HEK293 (cell line): ENCODE data around the gene TNIK.
A peak's percentile ranks its signal among the peaks of the same experiment; 100 is the strongest.

Experiments
- CTCF ChIA-PET: fragments of 350-600 bp; formaldehyde crosslinking; extraction: SDS; loops from one replicate; lab custom pipeline; 2021; ENCODE audit warnings: antibody characterized with exemption; lab: Yijun Ruan, JAX
- POLR2A ChIA-PET: fragments of 300-600 bp; formaldehyde crosslinking; extraction: SDS; loops from one replicate; lab custom pipeline; 2020; ENCODE audit warnings: antibody characterized with exemption, inconsistent platforms; lab: Yijun Ruan, JAX
- H3K27ac ChIP-seq: fragments of 200-500 bp; sonication (Bioruptor generic); 2 replicates; pipeline ENCODE4 v1.5.1; 2014; ENCODE audit warnings: low read depth, low read length, control low read depth, inconsistent platforms; ENCODE audit errors: extremely low read depth
- H3K36me3 ChIP-seq, 2 experiments: fragments of 200-500 bp in 1 of 2; sonication (Bioruptor generic) in 1 of 2; 1 replicate in 1 of 2; 2 replicates in 1 of 2; pipeline ENCODE4 v1.5.1; 2014 to 2017; ENCODE audit warnings: inconsistent platforms in 2 of 2, low read length in 2 of 2; ENCODE audit not compliant: control insufficient read depth in 2 of 2, insufficient read depth in 1 of 2
- H3K4me1 ChIP-seq: fragments of 200-500 bp; sonication (Bioruptor generic); 2 replicates; pipeline ENCODE4 v1.5.1; 2014; ENCODE audit warnings: mild to moderate bottlenecking, low read length, inconsistent platforms; ENCODE audit not compliant: control insufficient read depth, insufficient read depth
- H3K4me3 ChIP-seq: 2 replicates; pipeline ENCODE4 v1.5.1; 2011; ENCODE audit warnings: low read depth, mild to moderate bottlenecking, control low read depth, low read length, moderate library complexity
- H3K9me3 ChIP-seq: fragments of 200-500 bp; sonication (Bioruptor generic); 2 replicates; pipeline ENCODE4 v1.5.1; 2014; ENCODE audit warnings: low read depth, low read length, inconsistent platforms; ENCODE audit not compliant: control insufficient read depth, insufficient read depth
- GLI2 ChIP-seq: fragments of 450-650 bp; formaldehyde crosslinking; IDR thresholded peaks from 2 replicates; pipeline ENCODE4; 2017; ENCODE audit warnings: missing biosample characterization, missing genetic modification characterization, low read depth, borderline replicate concordance
- HOXA7 ChIP-seq: sonication (generic); formaldehyde crosslinking; IDR thresholded peaks from 2 replicates; pipeline ENCODE4 v1.8.1; 2022; ENCODE audit warnings: missing genetic modification reagents, borderline replicate concordance
- KLF8 ChIP-seq: fragments of 450-650 bp; formaldehyde crosslinking; IDR thresholded peaks from 2 replicates; pipeline ENCODE4 v1.5.1; 2016; ENCODE audit warnings: missing biosample characterization, missing genetic modification characterization
- TRIM28 ChIP-seq: IDR thresholded peaks from 2 replicates; pipeline ENCODE4 v1.6.1; 2011; ENCODE audit warnings: low read length, control low read depth, borderline replicate concordance
- ZNF274 ChIP-seq, 2 experiments: fragments of 200-500 bp in 1 of 2; fragments of 450-650 bp in 1 of 2; sonication (Bioruptor generic) in 1 of 2; formaldehyde crosslinking in 1 of 2; IDR thresholded peaks; 2 replicates each; pipeline versions ENCODE4 v1.5.1 to v1.6.1; 2014 to 2016; ENCODE audit warnings: borderline replicate concordance in 1 of 2, inconsistent platforms in 1 of 2, low read length in 1 of 2, missing biosample characterization in 1 of 2, missing genetic modification characterization in 1 of 2
- ZNF645 ChIP-seq: fragments of 450-650 bp; formaldehyde crosslinking; IDR thresholded peaks from 2 replicates; pipeline ENCODE4; 2016; ENCODE audit warnings: missing biosample characterization, missing genetic modification characterization
- ZNF664 ChIP-seq: fragments of 450-650 bp; formaldehyde crosslinking; IDR thresholded peaks from 2 replicates; pipeline ENCODE4 v1.5.1; 2016; ENCODE audit warnings: missing biosample characterization, missing genetic modification characterization
- ZNF677 ChIP-seq: fragments of 450-650 bp; IDR thresholded peaks from 2 replicates; pipeline ENCODE4 v1.5.0; 2018; ENCODE audit warnings: missing biosample characterization, mild to moderate bottlenecking, missing genetic modification characterization, moderate library complexity
- ZXDB ChIP-seq: fragments of 450-650 bp; formaldehyde crosslinking; IDR thresholded peaks from 2 replicates; pipeline ENCODE4 v1.5.1; 2016; ENCODE audit warnings: missing biosample characterization, missing genetic modification characterization
- TF ChIP-seq, protein P1 (sequence below): fragments of 450-650 bp; formaldehyde crosslinking; IDR thresholded peaks from 2 replicates; pipeline ENCODE4 v1.5.1; 2016; ENCODE audit warnings: missing biosample characterization, missing genetic modification characterization, low read depth
- TF ChIP-seq, protein P2 (sequence below): fragments of 450-650 bp; formaldehyde crosslinking; IDR thresholded peaks from 2 replicates; pipeline ENCODE4 v1.5.1; 2017; ENCODE audit warnings: missing biosample characterization, missing genetic modification characterization
- TF ChIP-seq, protein P3 (sequence below): fragments of 450-650 bp; formaldehyde crosslinking; IDR thresholded peaks from 2 replicates; pipeline ENCODE4 v1.5.1; 2017; ENCODE audit warnings: missing biosample characterization, missing genetic modification characterization
- TF ChIP-seq, protein P4 (sequence below): fragments of 450-650 bp; formaldehyde crosslinking; IDR thresholded peaks from 2 replicates; pipeline ENCODE4 v1.5.1; 2016; ENCODE audit warnings: missing biosample characterization, missing genetic modification characterization

The TNIK gene

GRCh38 chr3:171504376-171504775 is 44.2 kb upstream of the TNIK start:
- Histone ChIP-seq H3K9me3 (no peaks in the 10 kb centered on the region), H3K4me1 (no peaks in the 10 kb centered on the region), H3K27ac (no peak overlapping the region), H3K36me3 (no peaks in the 10 kb centered on the region), H3K4me3 (no peak overlapping the region)
- CTCF ChIA-PET = no interaction called here
- POLR2A ChIA-PET = no interaction called here
- TF ChIP-seq, protein P1, sequence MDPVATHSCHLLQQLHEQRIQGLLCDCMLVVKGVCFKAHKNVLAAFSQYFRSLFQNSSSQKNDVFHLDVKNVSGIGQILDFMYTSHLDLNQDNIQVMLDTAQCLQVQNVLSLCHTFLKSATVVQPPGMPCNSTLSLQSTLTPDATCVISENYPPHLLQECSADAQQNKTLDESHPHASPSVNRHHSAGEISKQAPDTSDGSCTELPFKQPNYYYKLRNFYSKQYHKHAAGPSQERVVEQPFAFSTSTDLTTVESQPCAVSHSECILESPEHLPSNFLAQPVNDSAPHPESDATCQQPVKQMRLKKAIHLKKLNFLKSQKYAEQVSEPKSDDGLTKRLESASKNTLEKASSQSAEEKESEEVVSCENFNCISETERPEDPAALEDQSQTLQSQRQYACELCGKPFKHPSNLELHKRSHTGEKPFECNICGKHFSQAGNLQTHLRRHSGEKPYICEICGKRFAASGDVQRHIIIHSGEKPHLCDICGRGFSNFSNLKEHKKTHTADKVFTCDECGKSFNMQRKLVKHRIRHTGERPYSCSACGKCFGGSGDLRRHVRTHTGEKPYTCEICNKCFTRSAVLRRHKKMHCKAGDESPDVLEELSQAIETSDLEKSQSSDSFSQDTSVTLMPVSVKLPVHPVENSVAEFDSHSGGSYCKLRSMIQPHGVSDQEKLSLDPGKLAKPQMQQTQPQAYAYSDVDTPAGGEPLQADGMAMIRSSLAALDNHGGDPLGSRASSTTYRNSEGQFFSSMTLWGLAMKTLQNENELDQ (tag by site-specific recombination) = no peak

DNA sequence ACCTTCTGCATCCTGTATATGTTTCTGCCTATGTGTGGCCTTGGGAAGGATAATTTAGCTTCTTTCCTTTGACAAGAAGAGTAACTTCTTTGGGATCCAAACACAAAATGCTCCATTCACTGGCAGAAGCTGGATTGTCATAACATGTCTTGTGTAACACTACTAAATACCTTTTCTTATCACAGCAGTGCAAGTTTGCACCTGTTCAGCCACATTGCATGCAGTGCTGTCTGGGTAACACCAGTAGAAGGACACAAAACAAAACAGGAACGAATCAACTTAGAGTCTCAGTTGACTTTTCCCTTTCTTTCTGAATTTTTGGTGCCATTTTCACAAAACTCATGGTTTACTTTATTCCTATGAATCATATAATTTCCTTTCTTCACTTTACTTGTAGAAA is 43.6 kb upstream of the TNIK start:
- Histone ChIP-seq H3K9me3 (no peaks in the 10 kb centered on the region), H3K27ac (no peak overlapping the region), H3K36me3 (no peaks in the 10 kb centered on the region)
- TF ChIP-seq KLF8 (tag by site-specific recombination) = no peak
- no peak for TF ChIP-seq ZNF677 (tag by site-specific recombination)
- TF ChIP-seq, protein P2, sequence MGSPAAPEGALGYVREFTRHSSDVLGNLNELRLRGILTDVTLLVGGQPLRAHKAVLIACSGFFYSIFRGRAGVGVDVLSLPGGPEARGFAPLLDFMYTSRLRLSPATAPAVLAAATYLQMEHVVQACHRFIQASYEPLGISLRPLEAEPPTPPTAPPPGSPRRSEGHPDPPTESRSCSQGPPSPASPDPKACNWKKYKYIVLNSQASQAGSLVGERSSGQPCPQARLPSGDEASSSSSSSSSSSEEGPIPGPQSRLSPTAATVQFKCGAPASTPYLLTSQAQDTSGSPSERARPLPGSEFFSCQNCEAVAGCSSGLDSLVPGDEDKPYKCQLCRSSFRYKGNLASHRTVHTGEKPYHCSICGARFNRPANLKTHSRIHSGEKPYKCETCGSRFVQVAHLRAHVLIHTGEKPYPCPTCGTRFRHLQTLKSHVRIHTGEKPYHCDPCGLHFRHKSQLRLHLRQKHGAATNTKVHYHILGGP = no peak
- TF ChIP-seq TRIM28 = no peak
- TF ChIP-seq, protein P3, sequence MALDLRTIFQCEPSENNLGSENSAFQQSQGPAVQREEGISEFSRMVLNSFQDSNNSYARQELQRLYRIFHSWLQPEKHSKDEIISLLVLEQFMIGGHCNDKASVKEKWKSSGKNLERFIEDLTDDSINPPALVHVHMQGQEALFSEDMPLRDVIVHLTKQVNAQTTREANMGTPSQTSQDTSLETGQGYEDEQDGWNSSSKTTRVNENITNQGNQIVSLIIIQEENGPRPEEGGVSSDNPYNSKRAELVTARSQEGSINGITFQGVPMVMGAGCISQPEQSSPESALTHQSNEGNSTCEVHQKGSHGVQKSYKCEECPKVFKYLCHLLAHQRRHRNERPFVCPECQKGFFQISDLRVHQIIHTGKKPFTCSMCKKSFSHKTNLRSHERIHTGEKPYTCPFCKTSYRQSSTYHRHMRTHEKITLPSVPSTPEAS (tag by site-specific recombination) = no peak
- no peak for TF ChIP-seq ZNF645 (tag by site-specific recombination)
- TF ChIP-seq ZXDB = no peak
- no peak for TF ChIP-seq ZNF664
- no peak for TF ChIP-seq ZNF274 (IDR thresholded peaks at IDR 0.05; ENCODE audit: low read length)
- no peak for TF ChIP-seq ZNF274 (tag by site-specific recombination; IDR thresholded peaks at IDR 0.05; ENCODE audit: borderline replicate concordance)
- TF ChIP-seq, protein P4, sequence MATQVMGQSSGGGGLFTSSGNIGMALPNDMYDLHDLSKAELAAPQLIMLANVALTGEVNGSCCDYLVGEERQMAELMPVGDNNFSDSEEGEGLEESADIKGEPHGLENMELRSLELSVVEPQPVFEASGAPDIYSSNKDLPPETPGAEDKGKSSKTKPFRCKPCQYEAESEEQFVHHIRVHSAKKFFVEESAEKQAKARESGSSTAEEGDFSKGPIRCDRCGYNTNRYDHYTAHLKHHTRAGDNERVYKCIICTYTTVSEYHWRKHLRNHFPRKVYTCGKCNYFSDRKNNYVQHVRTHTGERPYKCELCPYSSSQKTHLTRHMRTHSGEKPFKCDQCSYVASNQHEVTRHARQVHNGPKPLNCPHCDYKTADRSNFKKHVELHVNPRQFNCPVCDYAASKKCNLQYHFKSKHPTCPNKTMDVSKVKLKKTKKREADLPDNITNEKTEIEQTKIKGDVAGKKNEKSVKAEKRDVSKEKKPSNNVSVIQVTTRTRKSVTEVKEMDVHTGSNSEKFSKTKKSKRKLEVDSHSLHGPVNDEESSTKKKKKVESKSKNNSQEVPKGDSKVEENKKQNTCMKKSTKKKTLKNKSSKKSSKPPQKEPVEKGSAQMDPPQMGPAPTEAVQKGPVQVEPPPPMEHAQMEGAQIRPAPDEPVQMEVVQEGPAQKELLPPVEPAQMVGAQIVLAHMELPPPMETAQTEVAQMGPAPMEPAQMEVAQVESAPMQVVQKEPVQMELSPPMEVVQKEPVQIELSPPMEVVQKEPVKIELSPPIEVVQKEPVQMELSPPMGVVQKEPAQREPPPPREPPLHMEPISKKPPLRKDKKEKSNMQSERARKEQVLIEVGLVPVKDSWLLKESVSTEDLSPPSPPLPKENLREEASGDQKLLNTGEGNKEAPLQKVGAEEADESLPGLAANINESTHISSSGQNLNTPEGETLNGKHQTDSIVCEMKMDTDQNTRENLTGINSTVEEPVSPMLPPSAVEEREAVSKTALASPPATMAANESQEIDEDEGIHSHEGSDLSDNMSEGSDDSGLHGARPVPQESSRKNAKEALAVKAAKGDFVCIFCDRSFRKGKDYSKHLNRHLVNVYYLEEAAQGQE (tag by site-specific recombination) = no peak
- no peak for TF ChIP-seq HOXA7 (CRISPR knock-in tag)
- TF ChIP-seq, all 188 proteins: peak for 0
- CTCF ChIA-PET = no interaction called here
- H3K4me1 ChIP-seq = no peaks in the 10 kb centered on the region
- H3K4me3 ChIP-seq = no peak overlapping the region
- POLR2A ChIA-PET = no interaction called here

DNA sequence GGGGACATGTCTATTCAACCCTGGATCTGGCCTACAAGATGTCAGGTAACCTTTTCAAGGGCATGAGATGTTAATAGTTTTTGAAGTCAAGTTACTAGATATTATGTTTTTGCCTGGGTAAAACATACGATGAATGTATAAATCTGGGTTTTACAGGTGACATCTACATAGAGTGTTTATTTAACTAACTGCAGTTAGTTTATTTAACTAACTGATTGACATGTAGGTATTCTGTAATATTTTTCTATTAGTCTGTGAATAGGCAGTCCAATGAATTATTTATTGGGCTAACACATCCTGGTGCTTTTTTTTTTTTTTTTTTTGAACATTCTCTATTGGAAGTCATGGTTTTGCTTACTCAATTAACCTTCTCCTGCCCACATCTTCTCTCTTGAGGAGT is 38.7 kb upstream of the TNIK start:
- POLR2A ChIA-PET = no interaction called here
- no peaks in the 10 kb centered on the region for H3K36me3 ChIP-seq

More for the DNA sequence above, 38.7 kb upstream of the TNIK start:
- TF ChIP-seq ZNF664 (peak; percentile 71), GLI2 (tag by site-specific recombination) (no peak)
- no peak overlapping the region for H3K4me3 ChIP-seq
- CTCF ChIA-PET = no interaction called here
- no peak overlapping the region for H3K27ac ChIP-seq
- H3K9me3 ChIP-seq = no peaks in the 10 kb centered on the region
- H3K4me1 ChIP-seq = no peaks in the 10 kb centered on the region
